A204.1 (cell line): ENCODE measurements around the gene KIFC3.
"Not testable (repeated sequence)": the region's sequence is repeated elsewhere in the genome, so short reads cannot be mapped to it uniquely, and the experiment has no call there.

ENCODE experiments used
- FAIRE-seq: peaks from 2 replicates; lab custom pipeline; 2012; peaks lifted over from hg19 to GRCh38; lab: Jason Lieb, UNC

The KIFC3 gene

GRCh38 chr16:57802341-57803133, at the start of gene KIFC3:
KIFC3 (minus strand) TSS chr16:57802491; CDS start chr16:57798243, 4,248 bp downstream.
- no peak for FAIRE-seq

GRCh38 chr16:57848181-57848580, 45.9 kb upstream of the KIFC3 start:
- FAIRE-seq, result no peak

GRCh38 chr16:57846931-57847330, 44.6 kb upstream of the KIFC3 start:
- FAIRE-seq, result not testable (repeated sequence)

- FAIRE-seq, result no peak
Observed at GRCh38 chr16:57846078-57846697, 43.9 kb upstream of the KIFC3 start.

GRCh38 chr16:57845115-57845514, 42.8 kb upstream of the KIFC3 start:
- FAIRE-seq, result no peak

- no peak for FAIRE-seq
Observed at GRCh38 chr16:57844416-57845030, 42.2 kb upstream of the KIFC3 start.

GRCh38 chr16:57843400-57843799, 41.1 kb upstream of the KIFC3 start:
- FAIRE-seq, result no peak

GRCh38 chr16:57842601-57843000, 40.3 kb upstream of the KIFC3 start:
- no peak for FAIRE-seq

GRCh38 chr16:57840833-57841232, 38.5 kb upstream of the KIFC3 start:
- no peak for FAIRE-seq

- no peak for FAIRE-seq
Observed at GRCh38 chr16:57838161-57838560, 35.9 kb upstream of the KIFC3 start.

- no peak for FAIRE-seq
Observed at GRCh38 chr16:57837305-57838125, 35.2 kb upstream of the KIFC3 start.

GRCh38 chr16:57835439-57835838, 33.1 kb upstream of the KIFC3 start:
- not testable (repeated sequence) for FAIRE-seq

GRCh38 chr16:57834936-57835335, 32.6 kb upstream of the KIFC3 start:
- no peak for FAIRE-seq

- no peak for FAIRE-seq
Observed at GRCh38 chr16:57830890-57831484, 28.7 kb upstream of the KIFC3 start.

- FAIRE-seq, result no peak
Observed at GRCh38 chr16:57829969-57830360, 27.7 kb upstream of the KIFC3 start.

GRCh38 chr16:57828272-57829161, 26.2 kb upstream of the KIFC3 start:
- FAIRE-seq, result no peak

- FAIRE-seq, result no peak
Observed at GRCh38 chr16:57826706-57827625, 24.7 kb upstream of the KIFC3 start.

- no peak for FAIRE-seq
Observed at GRCh38 chr16:57826052-57826451, 23.8 kb upstream of the KIFC3 start.

- no peak for FAIRE-seq
Observed at GRCh38 chr16:57825298-57826044, 23.2 kb upstream of the KIFC3 start.
